Neural cell (in vitro differentiated cells): ENCODE data around the gene RMP24.

Source experiments
- H2AFZ ChIP-seq: fragments of 200-600, 300-800 bp; sonication (generic), shearing (Covaris generic); 2 replicates; pipeline ENCODE4 v1.6.0; 2014; ENCODE audit warnings: low read depth, mild to moderate bottlenecking, antibody characterized with exemption, low read length, moderate library complexity
- H3F3A ChIP-seq: fragments of 200-600 bp; shearing (Covaris generic); 2 replicates; pipeline ENCODE4 v1.6.1; 2016; ENCODE audit warnings: mild to moderate bottlenecking, moderate library complexity, mixed read lengths, antibody characterized with exemption, low read length; ENCODE audit not compliant: insufficient read depth, poor library complexity, severe bottlenecking
- H3K27ac ChIP-seq: fragments of 200-600, 300-800 bp; sonication (generic), shearing (Covaris generic); 2 replicates; pipeline ENCODE4 v1.5.1; 2014; ENCODE audit warnings: mild to moderate bottlenecking, low read length, moderate library complexity
- H3K27me3 ChIP-seq: fragments of 300-800, 200-600 bp; sonication (generic), shearing (Covaris generic); 2 replicates; pipeline ENCODE4 v1.6.0; 2014; ENCODE audit warnings: mild to moderate bottlenecking, low read depth, low read length, moderate library complexity; ENCODE audit not compliant: insufficient read depth
- H3K36me3 ChIP-seq: fragments of 300-800, 200-600 bp; sonication (generic), shearing (Covaris generic); 2 replicates; pipeline ENCODE4 v1.5.1; 2014; ENCODE audit warnings: mild to moderate bottlenecking, antibody characterized with exemption, low read length, moderate library complexity; ENCODE audit not compliant: insufficient read depth
- H3K4me2 ChIP-seq: fragments of 300-800, 200-600 bp; sonication (generic), shearing (Covaris generic); 2 replicates; pipeline ENCODE4 v1.6.0; 2014; ENCODE audit warnings: mild to moderate bottlenecking, low read length
- H3K4me3 ChIP-seq: fragments of 300-800, 200-600 bp; sonication (generic), shearing (Covaris generic); 2 replicates; pipeline ENCODE4 v1.5.1; 2014; ENCODE audit warnings: mild to moderate bottlenecking, low read length, moderate library complexity
- H3K79me2 ChIP-seq: fragments of 200-600 bp; shearing (Covaris generic); replicated peaks from 2 replicates; pipeline ENCODE4 v1.6.0; 2014; ENCODE audit warnings: mild to moderate bottlenecking, low read length, moderate library complexity; ENCODE audit not compliant: insufficient read depth
- H3K9ac ChIP-seq: fragments of 300-800, 200-600 bp; sonication (generic), shearing (Covaris generic); 2 replicates; pipeline ENCODE4 v1.6.1; 2016; ENCODE audit warnings: mild to moderate bottlenecking, low read length, mixed read lengths
- H3K9me2 ChIP-seq: fragments of 200-600 bp; shearing (Covaris generic); 2 replicates; pipeline ENCODE4 v1.6.1; 2016; ENCODE audit warnings: mild to moderate bottlenecking, low read length, mixed read lengths; ENCODE audit not compliant: insufficient read depth
- H3K9me3 ChIP-seq: fragments of 200-600, 300-800 bp; sonication (generic), shearing (Covaris generic); 2 replicates; pipeline ENCODE4 v1.6.1; 2016; ENCODE audit warnings: mild to moderate bottlenecking, mixed run types, low read length, moderate library complexity, mixed read lengths
- H4K20me1 ChIP-seq: fragments of 200-600 bp; shearing (Covaris generic); 2 replicates; pipeline ENCODE4 v1.6.1; 2016; ENCODE audit warnings: mild to moderate bottlenecking, mixed run types; ENCODE audit not compliant: insufficient read depth
- CTCF ChIP-seq: fragments of 450-650 bp; IDR thresholded peaks from 2 replicates; pipeline ENCODE4 v1.5.1; 2014; ENCODE audit warnings: antibody characterized with exemption, mild to moderate bottlenecking, moderate library complexity; ENCODE audit not compliant: poor library complexity, severe bottlenecking
- EP300 ChIP-seq: fragments of 450-650 bp; conservative IDR thresholded peaks from 2 replicates; pipeline ENCODE4 v1.6.1; 2014; ENCODE audit warnings: antibody characterized with exemption, mild to moderate bottlenecking, moderate library complexity; ENCODE audit not compliant: poor library complexity, severe bottlenecking
- EZH2 ChIP-seq: fragments of 200-600, 300-800 bp; shearing (Covaris generic), sonication (generic); IDR thresholded peaks from 2 replicates; pipeline ENCODE4 v1.6.1; 2014; ENCODE audit warnings: antibody characterized with exemption, low read length, borderline replicate concordance, mild to moderate bottlenecking; ENCODE audit not compliant: insufficient read depth, poor library complexity, severe bottlenecking
- MXI1 ChIP-seq: fragments of 450-650 bp; conservative IDR thresholded peaks from 2 replicates; pipeline ENCODE4 v1.6.1; 2014; ENCODE audit warnings: antibody characterized with exemption, mild to moderate bottlenecking; ENCODE audit not compliant: poor library complexity, severe bottlenecking
- POLR2AphosphoS5 ChIP-seq: IDR thresholded peaks from 2 replicates; pipeline ENCODE4 v1.6.1; 2012
- RAD21 ChIP-seq: fragments of 450-650 bp; conservative IDR thresholded peaks from 2 replicates; pipeline ENCODE4 v1.6.1; 2014; ENCODE audit warnings: antibody characterized with exemption, mild to moderate bottlenecking, moderate library complexity
- REST ChIP-seq: IDR thresholded peaks from 2 replicates; pipeline ENCODE4 v1.6.1; 2012; ENCODE audit warnings: borderline replicate concordance
- SMC3 ChIP-seq: fragments of 450-650 bp; conservative IDR thresholded peaks from 2 replicates; pipeline ENCODE4 v1.6.1; 2014; ENCODE audit warnings: antibody characterized with exemption, mild to moderate bottlenecking, moderate library complexity; ENCODE audit not compliant: poor library complexity
- TAF1 ChIP-seq: IDR thresholded peaks from 2 replicates; pipeline ENCODE4 v1.6.1; 2012; ENCODE audit warnings: low read depth

The RMP24 gene

GRCh38 chr18:35998967-35999366, 26.5 kb downstream of the RMP24 start:
- no peak for TF ChIP-seq EZH2
- no peak for TF ChIP-seq RAD21
- TF ChIP-seq POLR2AphosphoS5 = no peak
- TF ChIP-seq SMC3 = no peak
- no peak for TF ChIP-seq REST
- TF ChIP-seq EP300 = no peak
- no peak for TF ChIP-seq TAF1
- no peak for TF ChIP-seq MXI1
- no peak for TF ChIP-seq CTCF
- no peaks in the 10 kb centered on the region for H3K79me2 ChIP-seq
- no peak overlapping the region for H3K27ac ChIP-seq
- no peak overlapping the region for H2AFZ ChIP-seq
- H4K20me1 ChIP-seq = no peaks in the 10 kb centered on the region
- no peaks in the 10 kb centered on the region for H3K9me2 ChIP-seq
- H3F3A ChIP-seq = no peaks in the 10 kb centered on the region
- no peaks in the 10 kb centered on the region for H3K36me3 ChIP-seq
- no peak overlapping the region for H3K4me2 ChIP-seq
- H3K4me3 ChIP-seq = no peak overlapping the region
- no peaks in the 10 kb centered on the region for H3K27me3 ChIP-seq
- no peaks in the 10 kb centered on the region for H3K9me3 ChIP-seq
- no peak overlapping the region for H3K9ac ChIP-seq

GRCh38 chr18:35999925-36000324, 27.4 kb downstream of the RMP24 start:
- no peak overlapping the region for H2AFZ ChIP-seq
- no peaks in the 10 kb centered on the region for H3K27me3 ChIP-seq
- H3K9me3 ChIP-seq = no peaks in the 10 kb centered on the region
- no peak overlapping the region for H3K9ac ChIP-seq
- no peak for TF ChIP-seq TAF1
- TF ChIP-seq POLR2AphosphoS5 = no peak
- no peak for TF ChIP-seq EZH2
- TF ChIP-seq MXI1 = no peak
- TF ChIP-seq REST = no peak
- no peak for TF ChIP-seq RAD21
- no peak for TF ChIP-seq CTCF
- no peak for TF ChIP-seq EP300
- no peaks in the 10 kb centered on the region for H3F3A ChIP-seq
- no peaks in the 10 kb centered on the region for H3K36me3 ChIP-seq
- H4K20me1 ChIP-seq = no peaks in the 10 kb centered on the region
- H3K79me2 ChIP-seq = no peaks in the 10 kb centered on the region
- H3K9me2 ChIP-seq = no peaks in the 10 kb centered on the region
- no peak overlapping the region for H3K27ac ChIP-seq
- H3K4me2 ChIP-seq = no peak overlapping the region
- H3K4me3 ChIP-seq = no peak overlapping the region
